GM18868 (cell line): ENCODE data around the gene UHMK1.
"Not testable (repeated sequence)": the region's sequence is repeated elsewhere in the genome, so short reads cannot be mapped to it uniquely, and the experiment has no call there.

Source experiments
- ATAC-seq: cut with Tn5 transposase; IDR thresholded peaks from one replicate; pipeline ENCODE4 v1.9.1; 2021; ENCODE audit warnings: mild to moderate bottlenecking, moderate library complexity; ENCODE audit not compliant: unreplicated experiment

Gene UHMK1

GRCh38 chr1:162562470-162562828, 64.8 kb downstream of the UHMK1 start:
- ATAC-seq, result no peak

DNA sequence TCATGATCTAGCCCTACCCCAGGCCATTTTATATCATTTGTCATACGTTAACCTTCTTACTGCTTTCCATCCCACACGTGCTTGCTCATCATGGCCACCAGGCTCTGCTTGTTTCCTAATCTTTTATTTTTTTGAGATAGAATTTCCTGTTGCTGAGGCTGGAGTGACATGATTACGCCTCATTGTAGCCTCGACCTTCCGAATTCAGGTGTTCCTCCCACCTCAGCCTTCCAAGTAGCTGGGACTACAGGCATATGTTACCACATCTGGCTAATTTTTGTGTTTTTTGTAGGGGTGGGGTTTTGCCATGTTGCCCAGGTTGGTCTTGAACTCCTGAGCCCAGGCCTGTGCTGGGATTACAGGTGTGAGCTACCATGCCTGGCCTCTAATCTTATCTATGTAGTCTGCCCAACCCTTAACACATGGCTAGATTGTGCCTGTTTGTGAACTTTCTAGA, 67.2 kb downstream of the UHMK1 start:
- no peak for ATAC-seq

GRCh38 chr1:162565460-162565859, 67.8 kb downstream of the UHMK1 start:
- ATAC-seq, result no peak

DNA sequence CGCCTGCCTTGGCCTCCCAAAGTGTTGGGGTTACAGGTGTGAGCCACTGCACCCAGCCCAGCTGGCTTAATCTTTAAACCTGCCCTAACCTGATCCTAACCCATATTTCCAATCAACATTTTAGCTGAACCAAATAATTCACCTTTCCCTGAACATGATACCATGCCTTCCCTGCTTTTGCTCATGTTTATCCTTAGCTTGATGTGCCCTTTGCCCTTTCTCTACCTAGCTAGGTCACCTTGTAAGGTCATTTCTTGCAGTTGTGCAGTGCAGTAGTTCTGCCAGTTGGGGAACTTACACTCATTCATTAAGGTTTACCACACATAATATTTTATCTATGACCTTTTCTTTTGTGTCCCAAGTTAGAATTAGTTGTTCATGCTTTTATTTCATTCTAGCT, 69.3 kb downstream of the UHMK1 start:
- ATAC-seq, result no peak

DNA sequence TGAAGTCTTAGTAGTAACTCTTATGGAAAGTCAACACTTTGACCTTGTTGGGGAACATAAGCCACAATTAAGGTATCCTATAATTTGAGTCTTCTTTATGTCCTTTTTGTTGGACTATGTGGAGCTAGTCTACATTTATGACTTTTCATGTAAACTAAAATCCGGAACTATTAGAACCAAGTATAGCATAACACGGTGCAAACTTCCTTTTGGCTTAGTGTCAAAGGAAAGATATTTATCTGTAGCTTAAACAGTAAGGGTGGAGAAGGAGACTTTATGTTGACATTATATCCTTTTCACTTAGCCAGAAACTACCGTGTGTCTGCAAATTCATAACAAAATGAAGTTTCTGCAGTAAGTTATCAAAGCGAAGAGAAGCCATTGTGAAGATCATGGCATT, 71.2 kb downstream of the UHMK1 start:
- no peak for ATAC-seq

- ATAC-seq, result no peak
These were observed 73.1 kb downstream of the UHMK1 start for GRCh38 chr1:162570718-162571117.

DNA sequence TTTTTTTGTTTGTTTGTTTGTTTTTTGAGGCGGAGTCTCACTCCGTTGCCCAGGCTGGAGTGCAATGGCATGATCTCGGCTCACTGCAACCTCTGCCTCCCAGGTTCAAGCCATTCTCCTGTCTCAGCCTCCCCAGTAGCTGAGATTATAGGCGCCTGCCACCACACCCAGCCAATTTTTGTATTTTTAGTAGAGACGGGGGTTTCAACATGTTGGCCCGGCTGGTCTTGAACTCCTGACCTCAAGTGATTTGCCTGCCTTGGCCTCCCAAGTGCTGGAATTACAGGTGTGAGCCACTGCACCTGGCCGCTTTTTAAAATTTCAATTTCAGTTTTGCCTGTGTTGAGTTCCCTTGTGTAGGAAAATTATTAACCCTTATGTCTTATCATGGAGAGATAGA, 73.5 kb downstream of the UHMK1 start:
- not testable (repeated sequence) for ATAC-seq

- no peak for ATAC-seq
These were observed 74.1 kb downstream of the UHMK1 start for GRCh38 chr1:162571696-162572095.

- no peak for ATAC-seq
These were observed 75.5 kb downstream of the UHMK1 start for GRCh38 chr1:162573136-162573535.

DNA sequence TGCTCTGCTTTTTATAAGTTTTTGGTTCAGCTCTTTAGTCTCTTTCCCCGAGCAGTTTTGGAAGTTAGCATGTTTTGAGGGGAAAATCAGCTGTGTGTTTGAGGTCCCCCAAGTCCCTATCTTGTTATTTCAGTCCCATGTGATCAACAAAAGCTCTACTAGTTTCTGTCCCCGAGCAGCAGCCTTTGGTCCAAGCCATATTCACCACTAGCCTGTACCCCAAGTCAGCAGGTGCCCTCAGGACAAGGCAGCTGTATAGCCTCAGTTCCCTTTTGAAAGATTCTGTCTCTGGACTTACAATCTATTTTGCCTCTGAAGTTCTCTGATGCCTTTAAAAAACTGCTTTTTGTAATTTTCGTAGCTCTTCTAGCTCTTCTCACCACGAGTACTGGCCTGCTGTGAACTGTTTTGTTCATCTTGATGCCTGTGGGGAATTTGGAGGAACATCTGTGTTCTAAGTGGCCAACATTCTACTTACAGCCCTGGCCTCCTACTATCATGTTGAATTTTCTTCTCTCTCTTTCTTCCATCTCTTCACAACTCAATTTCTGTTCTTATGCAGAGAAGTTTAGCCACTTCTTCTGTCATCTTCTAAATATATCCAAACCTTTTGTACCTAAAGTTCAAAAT, 80.6 kb downstream of the UHMK1 start:
- ATAC-seq, result no peak

DNA sequence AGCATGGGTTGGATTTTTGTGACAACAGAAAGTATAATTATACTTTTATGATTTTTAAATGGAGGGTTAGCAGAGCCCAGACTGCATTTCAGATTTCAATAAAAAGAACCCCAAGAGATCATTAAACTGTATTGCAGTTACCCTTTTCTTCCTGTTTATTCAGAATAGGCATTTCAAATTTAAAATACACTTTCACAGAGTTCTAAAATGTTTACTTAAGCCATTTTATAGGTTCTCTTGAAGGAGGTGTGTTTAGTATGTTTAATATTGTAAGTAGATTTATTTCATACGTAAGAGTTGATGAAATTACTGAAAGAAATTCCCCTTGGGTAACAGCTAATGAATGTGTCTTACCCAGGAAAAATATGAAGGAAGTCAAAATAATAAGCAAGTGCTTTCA, 81.3 kb downstream of the UHMK1 start:
- ATAC-seq, result no peak
